A549 (cell line): ENCODE measurements around the gene SPAG9. TPM values are rescaled to one million over a fixed set of nuclear protein-coding genes. Genes with fewer than 3 reads are reported as not detected.

Experiments
- ATAC-seq, 2 experiments: fragments of 200-7000 bp in 1 of 2; fragments of >200 bp in 1 of 2; cut with Nextera tagmentation in 1 of 2; cut with Tn5 transposase in 1 of 2; 3 replicates each; pipeline versions ENCODE4 v1.8.0 to v1.9.1; 2018 to 2020; ENCODE audit warnings: mild to moderate bottlenecking in 1 of 2, moderate library complexity in 1 of 2
- CTCF ChIA-PET: fragments of 300-600 bp; sonication (Branson Sonifier 250); formaldehyde crosslinking; extraction: SDS; loops from one replicate; lab custom pipeline; 2021; ENCODE audit warnings: antibody characterized with exemption, inconsistent platforms; lab: Yijun Ruan, JAX
- POLR2A ChIA-PET: fragments of 350-600 bp; formaldehyde crosslinking; extraction: SDS; loops from one replicate; lab custom pipeline; 2021; ENCODE audit warnings: antibody characterized with exemption, inconsistent platforms; lab: Yijun Ruan, JAX
- DNase-seq, 2 experiments: peaks; one replicate each; pipeline versions ENCODE4 v3.0.0 to v3.0.0-alpha.2; 2011 to 2016; ENCODE audit warnings: low read depth in 1 of 2, low spot score in 1 of 2
- FAIRE-seq: peaks from 2 replicates; lab custom pipeline; 2011; peaks lifted over from hg19 to GRCh38; lab: Jason Lieb, UNC
- H3K27ac ChIP-seq, 2 experiments: fragments of >200 bp; sonication (Bioruptor Twin); formaldehyde crosslinking; 3 replicates each; pipeline ENCODE4 v1.5.1; 2016 to 2017
- H3K4me1 ChIP-seq: fragments of >200 bp; sonication (Bioruptor Twin); formaldehyde crosslinking; 3 replicates; pipeline ENCODE4 v1.6.1; 2016
- H3K4me2 ChIP-seq: fragments of >200 bp; sonication (Bioruptor Twin); formaldehyde crosslinking; 3 replicates; pipeline ENCODE4 v1.6.1; 2016
- H3K4me3 ChIP-seq: fragments of >200 bp; sonication (Bioruptor Twin); formaldehyde crosslinking; 3 replicates; pipeline ENCODE4 v1.5.1; 2016
- H3K9me3 ChIP-seq: fragments of >200 bp; sonication (Bioruptor Twin); formaldehyde crosslinking; 3 replicates; pipeline ENCODE4 v1.6.1; 2016
- CHD4 ChIP-seq: fragments of 200-600 bp; sonication (generic); IDR thresholded peaks from 2 replicates; pipeline ENCODE4 v1.6.1; 2016; ENCODE audit warnings: antibody characterized with exemption, mild to moderate bottlenecking, borderline replicate concordance
- EHF ChIP-seq: fragments of 250-450 bp; sonication (Bioruptor Pico); IDR thresholded peaks from 2 replicates; pipeline ENCODE4 v1.5.0; 2020; ENCODE audit warnings: mild to moderate bottlenecking
- FOSL2 ChIP-seq, 2 experiments: fragments of 450-650 bp in 1 of 2; fragments of >200 bp in 1 of 2; sonication (Bioruptor Twin) in 1 of 2; formaldehyde crosslinking; IDR thresholded peaks; 2 replicates each; pipeline versions ENCODE4 v1.5.0 to v1.6.1; 2016 to 2020; ENCODE audit warnings: mild to moderate bottlenecking in 1 of 2, moderate library complexity in 1 of 2
- GATA3 ChIP-seq: IDR thresholded peaks from 2 replicates; pipeline ENCODE4 v1.6.1; 2012; ENCODE audit warnings: borderline replicate concordance
- HEYL ChIP-seq: fragments of 250-450 bp; sonication (Bioruptor Pico); IDR thresholded peaks from 2 replicates; pipeline ENCODE4 v1.8.0; 2021; ENCODE audit warnings: mild to moderate bottlenecking, moderate library complexity
- HOXB13 ChIP-seq: fragments of 250-450 bp; sonication (Bioruptor Pico); IDR thresholded peaks from 2 replicates; pipeline ENCODE4 v1.5.0; 2020; ENCODE audit warnings: low read depth, mild to moderate bottlenecking, moderate library complexity
- MAFK ChIP-seq: fragments of 450-650 bp; IDR thresholded peaks from 2 replicates; pipeline ENCODE4 v1.6.1; 2014; ENCODE audit not compliant: partially characterized antibody
- NR3C1 ChIP-seq: fragments of >200 bp; sonication (Bioruptor Twin); formaldehyde crosslinking; IDR thresholded peaks from 3 replicates; pipeline ENCODE4 v1.6.1; 2017
- RAD21 ChIP-seq, 2 experiments: fragments of >200 bp in 1 of 2; sonication (Bioruptor Twin) in 1 of 2; formaldehyde crosslinking in 1 of 2; IDR thresholded peaks in 1 of 2; conservative IDR thresholded peaks in 1 of 2; 2 replicates in 1 of 2; 3 replicates in 1 of 2; pipeline ENCODE4 v1.6.1; 2012 to 2018; ENCODE audit warnings: inconsistent platforms in 1 of 2
- ZC3H11A ChIP-seq: fragments of 450-650 bp; IDR thresholded peaks from 2 replicates; pipeline ENCODE4 v1.6.1; 2014; ENCODE audit warnings: antibody characterized with exemption, mild to moderate bottlenecking
- WGBS: methylation state at CpG from one replicate; pipeline ENCODE4 v1.1.6; 2017; ENCODE audit errors: missing lambda C conversion rate; 5-methylcytosine and 5-hydroxymethylcytosine counted together
- polyA plus RNA-seq, 4 experiments: library from polyadenylated mRNA; depleted of rRNA in 3 of 4; stranded (reverse); fragments of >200 nt; fragmentation: RNase III in 1 of 4; extraction: RNeasy Plus Mini Kit Qiagen cat#74134 plus additional on column Dnase treatment in 1 of 4; gene quantifications; 2 replicates in 3 of 4; 3 replicates in 1 of 4; pipeline ENCODE4 v1.2.3, GENCODE V29; 2011 to 2017
- TF ChIP-seq, protein P1 (sequence below): fragments of 200-600 bp; sonication (generic); IDR thresholded peaks from 2 replicates; pipeline ENCODE4 v1.6.1; 2016; ENCODE audit warnings: antibody characterized with exemption, mild to moderate bottlenecking, moderate library complexity
- TF ChIP-seq, protein P2 (sequence below): IDR thresholded peaks from 2 replicates; pipeline ENCODE4 v1.6.1; 2012; ENCODE audit warnings: low read depth, borderline replicate concordance
- TF ChIP-seq, protein P3 (sequence below): fragments of 150-350 bp; IDR thresholded peaks from 2 replicates; pipeline ENCODE4 v1.6.1; 2014; ENCODE audit warnings: low read depth, mild to moderate bottlenecking, low read length
- TF ChIP-seq, protein P4 (sequence below): IDR thresholded peaks from 2 replicates; pipeline ENCODE4 v1.6.1; 2012

The SPAG9 gene
- polyA plus RNA-seq, 2 of the 4 experiments (the other 2 are of a cell fraction), result 69.0 to 71.1 TPM

DNA sequence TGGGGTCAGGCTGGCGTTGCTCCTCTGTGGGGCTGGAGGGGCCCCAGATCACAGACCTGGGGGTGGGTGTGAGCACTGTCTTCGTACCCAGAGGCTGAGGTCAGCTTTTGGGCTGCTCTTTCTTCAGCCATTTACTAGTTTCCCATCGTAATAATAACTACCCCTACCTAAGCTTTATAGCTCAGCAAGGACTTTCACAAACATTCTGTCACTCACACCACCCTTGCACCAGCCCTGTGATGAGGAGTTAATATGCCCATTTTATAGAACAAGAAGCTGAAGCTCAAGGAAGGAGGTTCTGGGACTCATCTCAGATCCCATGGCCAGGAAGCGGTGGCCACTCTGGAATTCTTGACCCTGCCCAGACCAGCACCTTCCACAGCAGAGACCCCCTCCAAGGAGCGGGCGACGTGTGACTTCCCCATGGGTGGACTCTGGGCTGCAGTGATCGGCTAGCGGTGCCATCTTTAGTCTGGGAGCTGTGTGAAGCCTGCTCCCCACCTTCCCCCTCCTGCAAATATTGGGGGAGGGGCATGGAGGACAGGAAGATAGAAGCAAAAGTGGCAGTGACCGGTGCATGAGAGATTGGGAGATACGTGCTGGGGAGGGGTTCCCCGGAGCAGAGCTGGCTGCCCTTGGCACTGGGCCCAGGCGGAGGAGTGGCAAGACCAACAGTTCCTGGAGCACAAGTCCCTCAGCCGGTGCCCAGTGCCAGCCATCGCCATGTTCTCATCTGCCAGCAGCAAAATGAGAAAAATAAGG, 172.7 kb downstream of the SPAG9 start:
- ChIA-PET POLR2A (interaction anchor here (0.5 to 18.7 kb wide), 3 partner anchors 84 to 205 kb away, joined by 4 to 648 read pairs (median 4); partner anchors contain the start of genes NME1 and TOB1), CTCF (interaction anchor here (0.6 to 28.2 kb wide), 17 partner anchors 8 to 401 kb away, joined by 3 to 1502 read pairs (median 5); partner anchors contain the start of genes NME1, SPATA20 and TOB1)
- ATAC-seq (no peak), DNase-seq (peak in 1 of 2 experiments; percentile 89), FAIRE-seq (no peak)
- Histone ChIP-seq H3K4me2 (peak overlapping the region; percentile 71), H3K27ac (peak overlapping the region; percentile 93 to 98), H3K4me3 (no peak overlapping the region), H3K9me3 (no peaks in the 10 kb centered on the region), H3K4me1 (peaks cover 81% of the 10 kb centered on the region)
- 54% methylated on average over 15 of the region's 15 CpGs for WGBS
- TF ChIP-seq HEYL (CRISPR knock-in tag) (no peak), HOXB13 (CRISPR knock-in tag) (peak; percentile 38; the same call in 1 of the 2 replicates), MAFK (peak; percentile 62), GATA3 (peak; percentile 69), CHD4 (no peak; the same call in 1 of the 2 replicates), EHF (CRISPR knock-in tag) (peak; percentile 78; the same call in 1 of the 2 replicates), RAD21 (conservative IDR thresholded peaks at IDR 0.05 in 1 of 2, IDR thresholded peaks at IDR 0.05 in 1 of 2) (0 out of 5 replicates have a peak, but pooled peaks of 1 of the 2 experiments have one; percentile 13), ZC3H11A (no peak)
- TF ChIP-seq, protein P1, sequence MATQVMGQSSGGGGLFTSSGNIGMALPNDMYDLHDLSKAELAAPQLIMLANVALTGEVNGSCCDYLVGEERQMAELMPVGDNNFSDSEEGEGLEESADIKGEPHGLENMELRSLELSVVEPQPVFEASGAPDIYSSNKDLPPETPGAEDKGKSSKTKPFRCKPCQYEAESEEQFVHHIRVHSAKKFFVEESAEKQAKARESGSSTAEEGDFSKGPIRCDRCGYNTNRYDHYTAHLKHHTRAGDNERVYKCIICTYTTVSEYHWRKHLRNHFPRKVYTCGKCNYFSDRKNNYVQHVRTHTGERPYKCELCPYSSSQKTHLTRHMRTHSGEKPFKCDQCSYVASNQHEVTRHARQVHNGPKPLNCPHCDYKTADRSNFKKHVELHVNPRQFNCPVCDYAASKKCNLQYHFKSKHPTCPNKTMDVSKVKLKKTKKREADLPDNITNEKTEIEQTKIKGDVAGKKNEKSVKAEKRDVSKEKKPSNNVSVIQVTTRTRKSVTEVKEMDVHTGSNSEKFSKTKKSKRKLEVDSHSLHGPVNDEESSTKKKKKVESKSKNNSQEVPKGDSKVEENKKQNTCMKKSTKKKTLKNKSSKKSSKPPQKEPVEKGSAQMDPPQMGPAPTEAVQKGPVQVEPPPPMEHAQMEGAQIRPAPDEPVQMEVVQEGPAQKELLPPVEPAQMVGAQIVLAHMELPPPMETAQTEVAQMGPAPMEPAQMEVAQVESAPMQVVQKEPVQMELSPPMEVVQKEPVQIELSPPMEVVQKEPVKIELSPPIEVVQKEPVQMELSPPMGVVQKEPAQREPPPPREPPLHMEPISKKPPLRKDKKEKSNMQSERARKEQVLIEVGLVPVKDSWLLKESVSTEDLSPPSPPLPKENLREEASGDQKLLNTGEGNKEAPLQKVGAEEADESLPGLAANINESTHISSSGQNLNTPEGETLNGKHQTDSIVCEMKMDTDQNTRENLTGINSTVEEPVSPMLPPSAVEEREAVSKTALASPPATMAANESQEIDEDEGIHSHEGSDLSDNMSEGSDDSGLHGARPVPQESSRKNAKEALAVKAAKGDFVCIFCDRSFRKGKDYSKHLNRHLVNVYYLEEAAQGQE, result no peak
- TF ChIP-seq, protein P2, sequence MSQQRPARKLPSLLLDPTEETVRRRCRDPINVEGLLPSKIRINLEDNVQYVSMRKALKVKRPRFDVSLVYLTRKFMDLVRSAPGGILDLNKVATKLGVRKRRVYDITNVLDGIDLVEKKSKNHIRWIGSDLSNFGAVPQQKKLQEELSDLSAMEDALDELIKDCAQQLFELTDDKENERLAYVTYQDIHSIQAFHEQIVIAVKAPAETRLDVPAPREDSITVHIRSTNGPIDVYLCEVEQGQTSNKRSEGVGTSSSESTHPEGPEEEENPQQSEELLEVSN, result 0 out of 2 replicates have a peak, but pooled peaks have one; percentile 27
- TF ChIP-seq, protein P3, sequence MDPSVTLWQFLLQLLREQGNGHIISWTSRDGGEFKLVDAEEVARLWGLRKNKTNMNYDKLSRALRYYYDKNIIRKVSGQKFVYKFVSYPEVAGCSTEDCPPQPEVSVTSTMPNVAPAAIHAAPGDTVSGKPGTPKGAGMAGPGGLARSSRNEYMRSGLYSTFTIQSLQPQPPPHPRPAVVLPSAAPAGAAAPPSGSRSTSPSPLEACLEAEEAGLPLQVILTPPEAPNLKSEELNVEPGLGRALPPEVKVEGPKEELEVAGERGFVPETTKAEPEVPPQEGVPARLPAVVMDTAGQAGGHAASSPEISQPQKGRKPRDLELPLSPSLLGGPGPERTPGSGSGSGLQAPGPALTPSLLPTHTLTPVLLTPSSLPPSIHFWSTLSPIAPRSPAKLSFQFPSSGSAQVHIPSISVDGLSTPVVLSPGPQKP, result no peak
- TF ChIP-seq, protein P4, sequence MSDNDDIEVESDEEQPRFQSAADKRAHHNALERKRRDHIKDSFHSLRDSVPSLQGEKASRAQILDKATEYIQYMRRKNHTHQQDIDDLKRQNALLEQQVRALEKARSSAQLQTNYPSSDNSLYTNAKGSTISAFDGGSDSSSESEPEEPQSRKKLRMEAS, result peak; percentile 26

DNA sequence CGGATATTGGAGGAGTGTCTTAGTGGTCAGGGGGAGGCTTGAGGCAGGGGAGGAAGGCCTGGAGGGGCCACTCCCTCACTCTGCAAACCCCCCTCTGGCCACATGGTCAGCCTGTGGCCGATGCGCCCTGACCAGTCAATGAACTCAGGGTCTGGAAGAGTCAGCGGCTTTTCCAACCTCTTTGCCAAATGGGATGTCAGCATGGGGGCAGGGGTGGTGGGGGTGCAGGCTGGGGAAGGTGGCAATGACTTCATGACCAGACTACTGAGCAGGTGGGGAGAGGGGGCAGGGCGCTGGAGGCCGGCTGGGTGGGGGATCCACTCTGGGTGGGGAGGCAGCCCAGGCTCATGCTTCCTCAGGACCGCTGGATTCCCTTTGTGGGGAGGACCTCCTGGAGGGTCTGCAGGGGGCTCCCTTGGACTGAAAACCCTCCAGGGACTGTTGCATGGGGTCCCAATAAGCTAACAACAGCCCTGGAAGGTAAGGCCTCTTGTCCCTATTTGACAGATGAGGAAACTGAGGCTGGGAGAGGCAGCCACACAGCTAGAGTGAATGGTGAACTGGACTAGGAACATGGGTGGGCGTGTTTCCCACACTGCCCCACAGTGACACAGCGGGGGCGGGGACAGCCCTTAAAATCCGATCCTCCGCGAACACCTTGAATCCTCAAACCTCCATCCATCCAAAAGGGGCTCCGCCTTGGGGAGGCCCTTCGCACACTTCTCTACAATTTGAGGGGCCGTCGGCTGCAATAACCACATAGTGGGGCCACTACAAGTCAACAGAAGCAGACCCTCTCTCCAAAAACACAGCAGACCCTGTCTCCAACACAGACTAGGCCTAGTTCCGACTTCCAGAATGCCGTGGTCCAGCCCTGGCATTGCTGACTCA, 173.5 kb downstream of the SPAG9 start:
- ChIA-PET POLR2A (interaction anchor here (18.7 kb wide), 1 partner anchor 84 kb away, joined by 648 read pairs; the partner anchor contains the start of gene TOB1), CTCF (interaction anchor here (0.6 to 28.2 kb wide), 8 partner anchors 7 to 400 kb away, joined by 3 to 1502 read pairs (median 8); partner anchors contain the start of genes NME1, SPATA20 and TOB1)
- no peak for ATAC-seq
- Histone ChIP-seq H3K4me2 (peak overlapping the region; percentile 71), H3K4me3 (no peak overlapping the region), H3K4me1 (peaks cover 88% of the 10 kb centered on the region), H3K27ac (peak overlapping the region; percentile 93 to 98), H3K9me3 (no peaks in the 10 kb centered on the region)
- 80% methylated on average over 18 of the region's 19 CpGs for WGBS
- no peak for FAIRE-seq
- no peak for TF ChIP-seq RAD21 (conservative IDR thresholded peaks at IDR 0.05 in 1 of 2, IDR thresholded peaks at IDR 0.05 in 1 of 2)
- TF ChIP-seq NR3C1, result no peak
- peak; percentile 70; the same call in 1 of the 2 replicates for TF ChIP-seq HEYL (CRISPR knock-in tag)
- TF ChIP-seq FOSL2 (IDR thresholded peaks at IDR 0.05), result no peak
- TF ChIP-seq FOSL2 (CRISPR knock-in tag; IDR thresholded peaks at IDR 0.05), result 0 out of 2 replicates have a peak, but pooled peaks have one; percentile 18
- TF ChIP-seq, protein P4, result peak; percentile 54
- 0 out of 2 replicates have a peak, but pooled peaks have one; percentile 23 for TF ChIP-seq EHF (CRISPR knock-in tag)
- peak in 1 of 2 experiments; percentile 62 for DNase-seq
